Measurements from ENCODE around the gene GOLGB1. TPM values are rescaled to one million over a fixed set of nuclear protein-coding genes. Genes with fewer than 3 reads are reported as not detected.

The GOLGB1 gene
- polyA plus RNA-seq, 1 donor from 2014 or later, result 30.2 TPM

- TF ChIP-seq POLR2AphosphoS5 (IDR thresholded peaks at IDR 0.05) (no peak), EZH2 (IDR thresholded peaks at IDR 0.05; ENCODE audit: borderline replicate concordance, insufficient read depth, low read length, poor library complexity, severe bottlenecking) (no peak), TAF1 (IDR thresholded peaks at IDR 0.05; ENCODE audit: low read depth) (no peak), EP300 (conservative IDR thresholded peaks at IDR 0.05; ENCODE audit: poor library complexity, severe bottlenecking) (no peak), REST (IDR thresholded peaks at IDR 0.05; ENCODE audit: borderline replicate concordance) (no peak), MXI1 (conservative IDR thresholded peaks at IDR 0.05; ENCODE audit: poor library complexity, severe bottlenecking) (no peak), SMC3 (conservative IDR thresholded peaks at IDR 0.05; ENCODE audit: poor library complexity) (no peak), RAD21 (conservative IDR thresholded peaks at IDR 0.05) (no peak)
- TF ChIP-seq, protein P1, sequence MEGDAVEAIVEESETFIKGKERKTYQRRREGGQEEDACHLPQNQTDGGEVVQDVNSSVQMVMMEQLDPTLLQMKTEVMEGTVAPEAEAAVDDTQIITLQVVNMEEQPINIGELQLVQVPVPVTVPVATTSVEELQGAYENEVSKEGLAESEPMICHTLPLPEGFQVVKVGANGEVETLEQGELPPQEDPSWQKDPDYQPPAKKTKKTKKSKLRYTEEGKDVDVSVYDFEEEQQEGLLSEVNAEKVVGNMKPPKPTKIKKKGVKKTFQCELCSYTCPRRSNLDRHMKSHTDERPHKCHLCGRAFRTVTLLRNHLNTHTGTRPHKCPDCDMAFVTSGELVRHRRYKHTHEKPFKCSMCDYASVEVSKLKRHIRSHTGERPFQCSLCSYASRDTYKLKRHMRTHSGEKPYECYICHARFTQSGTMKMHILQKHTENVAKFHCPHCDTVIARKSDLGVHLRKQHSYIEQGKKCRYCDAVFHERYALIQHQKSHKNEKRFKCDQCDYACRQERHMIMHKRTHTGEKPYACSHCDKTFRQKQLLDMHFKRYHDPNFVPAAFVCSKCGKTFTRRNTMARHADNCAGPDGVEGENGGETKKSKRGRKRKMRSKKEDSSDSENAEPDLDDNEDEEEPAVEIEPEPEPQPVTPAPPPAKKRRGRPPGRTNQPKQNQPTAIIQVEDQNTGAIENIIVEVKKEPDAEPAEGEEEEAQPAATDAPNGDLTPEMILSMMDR (IDR thresholded peaks at IDR 0.05; ENCODE audit: poor library complexity, severe bottlenecking), result no peak
These were observed 86.8 kb downstream of the GOLGB1 start for GRCh38 chr3:121662742-121663141.

DNA sequence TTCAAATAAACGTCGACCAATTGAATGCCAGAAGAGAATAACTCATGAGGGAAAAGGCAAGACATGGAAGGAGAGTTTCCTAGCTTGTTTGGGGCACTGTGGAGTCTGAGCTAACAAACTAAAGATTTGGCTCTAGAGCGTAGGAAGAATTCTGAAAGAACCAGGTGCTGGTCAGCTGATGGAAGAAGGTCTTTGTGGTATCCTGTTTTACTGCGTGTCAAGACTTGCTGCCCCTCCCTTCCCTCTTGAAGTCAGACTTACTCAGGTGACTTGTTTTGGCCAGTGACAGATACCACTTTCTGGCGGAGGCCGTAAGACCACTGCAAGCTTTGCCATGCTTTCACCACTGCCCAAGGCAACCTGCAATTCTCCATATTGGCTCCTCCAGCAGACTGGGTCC, 88.2 kb downstream of the GOLGB1 start:
- H3K27ac ChIP-seq (ENCODE audit: low read length), result no peak overlapping the region
- no peaks in the 10 kb centered on the region for H4K20me1 ChIP-seq (ENCODE audit: insufficient read depth)
- no peak overlapping the region for H3K4me3 ChIP-seq (ENCODE audit: low read length)
- no peak overlapping the region for H3K9ac ChIP-seq (ENCODE audit: low read length)
- H2AFZ ChIP-seq (ENCODE audit: low read depth, low read length), result no peak overlapping the region
- H3K4me2 ChIP-seq (ENCODE audit: low read length), result no peak overlapping the region
- no peaks in the 10 kb centered on the region for H3K27me3 ChIP-seq (ENCODE audit: insufficient read depth, low read depth, low read length)
- TF ChIP-seq POLR2AphosphoS5 (IDR thresholded peaks at IDR 0.05), result no peak
- H3K79me2 ChIP-seq (replicated peaks; ENCODE audit: insufficient read depth, low read length), result no peaks in the 10 kb centered on the region
- no peaks in the 10 kb centered on the region for H3K9me2 ChIP-seq (ENCODE audit: insufficient read depth, low read length)
- H3K9me3 ChIP-seq (ENCODE audit: low read length), result no peaks in the 10 kb centered on the region
- peaks cover 16% of the 10 kb centered on the region for H3K36me3 ChIP-seq (ENCODE audit: insufficient read depth, low read length)
- no peaks in the 10 kb centered on the region for H3F3A ChIP-seq (ENCODE audit: insufficient read depth, low read length, poor library complexity, severe bottlenecking)

More at GRCh38 chr3:121662742-121663141, 86.8 kb downstream of the GOLGB1 start:
- no peaks in the 10 kb centered on the region for H3F3A ChIP-seq (ENCODE audit: insufficient read depth, low read length, poor library complexity, severe bottlenecking)
- H4K20me1 ChIP-seq (ENCODE audit: insufficient read depth), result no peaks in the 10 kb centered on the region
- no peak overlapping the region for H3K4me3 ChIP-seq (ENCODE audit: low read length)
- H3K9me3 ChIP-seq (ENCODE audit: low read length), result no peaks in the 10 kb centered on the region
- H3K36me3 ChIP-seq (ENCODE audit: insufficient read depth, low read length), result peaks cover 21% of the 10 kb centered on the region
- no peaks in the 10 kb centered on the region for H3K9me2 ChIP-seq (ENCODE audit: insufficient read depth, low read length)
- H3K27me3 ChIP-seq (ENCODE audit: insufficient read depth, low read depth, low read length), result no peaks in the 10 kb centered on the region
- no peak overlapping the region for H2AFZ ChIP-seq (ENCODE audit: low read depth, low read length)
- H3K9ac ChIP-seq (ENCODE audit: low read length), result no peak overlapping the region
- H3K4me2 ChIP-seq (ENCODE audit: low read length), result no peak overlapping the region
- H3K27ac ChIP-seq (ENCODE audit: low read length), result no peak overlapping the region
- no peaks in the 10 kb centered on the region for H3K79me2 ChIP-seq (replicated peaks; ENCODE audit: insufficient read depth, low read length)
